GM12878 (cell line): Measurements from ENCODE around the gene PDK3. TPM values are rescaled to one million over a fixed set of nuclear protein-coding genes. Genes with fewer than 3 reads are reported as not detected.

Experiments
- ATAC-seq: fragments of 200-7000 bp; cut with Tn5 transposase; 3 replicates; pipeline ENCODE4 v1.9.1; 2020; ENCODE audit warnings: mild to moderate bottlenecking, moderate library complexity
- BruUV-seq: library from RNA; stranded (reverse); fragments of 400-500 nt; replicated peaks from 2 replicates; lab custom pipeline; 2021; lab: Mats Ljungman, UMichigan
- CTCF ChIA-PET: fragments of 300-600 bp; sonication (Branson Sonifier 250); formaldehyde crosslinking; extraction: SDS; loops from one replicate; lab custom pipeline; 2021; ENCODE audit warnings: inconsistent platforms; lab: Yijun Ruan, JAX
- POLR2A ChIA-PET: fragments of 350-600 bp; formaldehyde crosslinking; extraction: SDS; loops from one replicate; lab custom pipeline; 2021; ENCODE audit warnings: inconsistent platforms; lab: Charles Lee
- RAD21 ChIA-PET: fragments of 300-600 bp; sonication (Branson Sonifier 250); formaldehyde crosslinking; loops from one replicate; lab custom pipeline; 2023; ENCODE audit warnings: antibody characterized with exemption; ENCODE audit not compliant: unreplicated experiment; lab: Charles Lee
- SMC1A ChIA-PET: fragments of 300-600 bp; sonication (Branson Sonifier 250); formaldehyde crosslinking; loops from one replicate; lab custom pipeline; 2023; ENCODE audit not compliant: unreplicated experiment, uncharacterized antibody; lab: Charles Lee
- DNase-seq: peaks from one replicate; pipeline ENCODE4 v3.0.0-alpha.2; 2011; ENCODE audit warnings: low read depth, low spot score
- FAIRE-seq: peaks from 3 replicates; lab custom pipeline; 2011; peaks lifted over from hg19 to GRCh38; lab: Jason Lieb, UNC
- H2AFZ ChIP-seq: 2 replicates; pipeline ENCODE4 v1.6.0; 2011; ENCODE audit warnings: low read depth, low read length, control low read depth; ENCODE audit not compliant: control insufficient read depth
- H3K27ac ChIP-seq: 2 replicates; pipeline ENCODE4 v1.5.1; 2011; ENCODE audit warnings: control low read depth; ENCODE audit not compliant: control insufficient read depth, insufficient read depth
- H3K27me3 ChIP-seq, 2 experiments: replicated peaks in 1 of 2; 2 replicates each; pipeline versions ENCODE4 v1.6.0 to v1.6.1; 2011; ENCODE audit warnings: low read length in 1 of 2; ENCODE audit not compliant: control insufficient read depth in 2 of 2, insufficient read depth in 2 of 2
- H3K36me3 ChIP-seq, 2 experiments: 2 replicates each; pipeline ENCODE4 v1.5.1; 2011; ENCODE audit warnings: low read length in 1 of 2; ENCODE audit not compliant: control insufficient read depth in 2 of 2, insufficient read depth in 2 of 2
- H3K4me1 ChIP-seq: 2 replicates; pipeline ENCODE4 v1.6.1; 2011; ENCODE audit warnings: mild to moderate bottlenecking, low read length, moderate library complexity, mixed read lengths; ENCODE audit not compliant: control insufficient read depth, insufficient read depth
- H3K4me2 ChIP-seq: 2 replicates; pipeline ENCODE4 v1.6.0; 2011; ENCODE audit warnings: control low read depth; ENCODE audit not compliant: control insufficient read depth, insufficient read depth
- H3K4me3 ChIP-seq: fragments of 200-600 bp; sonication (generic); 2 replicates; pipeline ENCODE4 v1.5.1; 2016
- H3K79me2 ChIP-seq: 2 replicates; pipeline ENCODE4 v1.6.0; 2011; ENCODE audit warnings: low read length; ENCODE audit not compliant: control insufficient read depth, insufficient read depth
- H3K9ac ChIP-seq: 2 replicates; pipeline ENCODE4 v1.8.0; 2011; ENCODE audit warnings: low read length, control low read depth, mixed read lengths; ENCODE audit not compliant: control insufficient read depth, insufficient read depth
- H3K9me3 ChIP-seq: replicated peaks from 3 replicates; pipeline ENCODE4 v1.5.1; 2011; ENCODE audit warnings: mild to moderate bottlenecking, low read length; ENCODE audit not compliant: control insufficient read depth, insufficient read depth
- H4K20me1 ChIP-seq: 2 replicates; pipeline ENCODE4 v1.6.0; 2011; ENCODE audit not compliant: control insufficient read depth, insufficient read depth
- BACH1 ChIP-seq: fragments of 450-650 bp; IDR thresholded peaks from 2 replicates; pipeline ENCODE4 v1.6.1; 2017; ENCODE audit warnings: mild to moderate bottlenecking, borderline replicate concordance
- CHD2 ChIP-seq: IDR thresholded peaks from 2 replicates; pipeline ENCODE4 v1.6.1; 2011; ENCODE audit warnings: low read depth, low read length, improper control_type of control experiment, borderline replicate concordance
- KDM1A ChIP-seq: fragments of 200-600 bp; sonication (generic); IDR thresholded peaks from 2 replicates; pipeline ENCODE4 v1.6.1; 2016; ENCODE audit warnings: borderline replicate concordance
- NFXL1 ChIP-seq: fragments of 450-650 bp; IDR thresholded peaks from 2 replicates; pipeline ENCODE4 v1.6.1; 2017; ENCODE audit warnings: antibody characterized with exemption, mild to moderate bottlenecking, borderline replicate concordance
- SPI1 ChIP-seq: IDR thresholded peaks from 2 replicates; pipeline ENCODE4 v1.6.1; 2011; ENCODE audit warnings: low read depth, mild to moderate bottlenecking, low read length, moderate library complexity, borderline replicate concordance; ENCODE audit not compliant: insufficient read depth
- SREBF1 ChIP-seq: IDR thresholded peaks from 2 replicates; pipeline ENCODE4 v1.6.1; 2012; ENCODE audit warnings: mild to moderate bottlenecking, low read length
- TCF7 ChIP-seq: IDR thresholded peaks from 2 replicates; pipeline ENCODE4 v1.6.1; 2014; ENCODE audit warnings: antibody characterized with exemption, borderline replicate concordance
- WGBS: methylation state at CpG from one replicate; pipeline ENCODE4 v1.1.6; 2016; ENCODE audit warnings: low lambda C conversion rate; ENCODE audit not compliant: insufficient replicate concordance, insufficient coverage; ENCODE audit errors: missing lambda C conversion rate; 5-methylcytosine and 5-hydroxymethylcytosine counted together
- in situ Hi-C: fragments of 300-500 bp; cut with MboI; formaldehyde crosslinking; loops from 9 replicates; pipeline ENCODE4 v1.14.3; 2018; ENCODE audit warnings: mixed read lengths
- intact Hi-C: fragments of 100-400 bp; cut with micrococcal nuclease; formaldehyde crosslinking; loops from one replicate; pipeline ENCODE4 v1.14.2; 2022; ENCODE audit not compliant: unreplicated experiment
- polyA plus RNA-seq, 11 experiments: library from polyadenylated mRNA; depleted of rRNA in 4 of 11; unstranded in 6 of 11; stranded (reverse) in 5 of 11; fragments of >200 nt; fragmentation: Nextera tagmentation in 4 of 11; fragmentation: Illumina TruSeq in 1 of 11; extraction: Ambion mirVana in 4 of 11; extraction: Trizol in 1 of 11; gene quantifications; 1 replicate in 1 of 11; 2 replicates in 10 of 11; pipeline versions ENCODE4 v1.2.1 to v1.2.3, GENCODE V29; 2011 to 2016; ENCODE audit warnings: inconsistent platforms in 2 of 11, missing spikeins in 2 of 11, low read depth in 1 of 11
- total RNA-seq, 4 experiments: library from RNA; depleted of rRNA in 3 of 4; stranded (reverse); fragments of >200 nt in 3 of 4; fragmentation: Illumina TruSeq in 1 of 4; extraction: Trizol in 1 of 4; gene quantifications; 2 replicates each; pipeline versions ENCODE4 v1.2.1 to v1.2.3, GENCODE V29; 2013 to 2021

The PDK3 gene
- total and polyA plus RNA-seq, 10 of the 15 experiments (the other 5 are each of a cell fraction or from before 2014, with no cell fraction given) = 4.2 to 54.6 (median 21.9) TPM

- no peak for TF ChIP-seq BACH1
- TF ChIP-seq CHD2 = no peak
- TF ChIP-seq NFXL1 = no peak
- no peak for TF ChIP-seq SPI1
- no peak for TF ChIP-seq SREBF1
- no peak for TF ChIP-seq KDM1A
Measured at GRCh38 chrX:24471808-24472207, 6.7 kb downstream of the PDK3 start (continued).

- in situ Hi-C loops = no loop called here
- DNase-seq (no peak), FAIRE-seq (no peak), ATAC-seq (no peak)
- no peaks in the 10 kb centered on the region for H4K20me1 ChIP-seq
- no peak overlapping the region for H3K4me2 ChIP-seq
- 68% methylated on average over 6 of the region's 6 CpGs for WGBS
- no peaks in the 10 kb centered on the region for H3K36me3 ChIP-seq
- CTCF ChIA-PET = no interaction called here
- POLR2A ChIA-PET = no interaction called here
- intact Hi-C loops = no loop called here
- H3K9me3 ChIP-seq = no peaks in the 10 kb centered on the region; the same call in 2 of the 3 replicates
- TF ChIP-seq TCF7 = no peak
- TF ChIP-seq, all 136 proteins: peak for 0
- Histone ChIP-seq H2AFZ (no peak overlapping the region), H3K79me2 (peaks cover 42% of the 10 kb centered on the region), H3K9ac (no peak overlapping the region), H3K4me3 (no peak overlapping the region), H3K27me3 (no peaks in the 10 kb centered on the region), H3K4me1 (no peaks in the 10 kb centered on the region), H3K27ac (no peak overlapping the region)
- SMC1A ChIA-PET = no interaction called here
- BruUV-seq = no TSS peak
- RAD21 ChIA-PET = no interaction called here
Measured at GRCh38 chrX:24475480-24475879, 10.4 kb downstream of the PDK3 start.
